ENCODE data around the gene POLN. TPM values are rescaled to one million over a fixed set of nuclear protein-coding genes. Genes with fewer than 3 reads are reported as not detected.

POLN gene
- total and polyA plus RNA-seq, 11 donors: 0.38 to 4.5 (median 1.9) TPM

- peaks cover 13 to 71% (median 33%) of the 10 kb centered on the region in 9 donors for H3K27me3 ChIP-seq
- H3K4me3 ChIP-seq: peak overlapping the region in 10 of 12 donors; percentile 18 to 62 (median 46)
- ATAC-seq (peak in 1 of 4 donors; percentile 16), DNase-seq (peak in 3 of 5 donors; percentile 14 to 36 (median 18))
- no peaks in the 10 kb centered on the region for H3K9me3 ChIP-seq
- TF ChIP-seq POLR2A (IDR thresholded peaks at IDR 0.05): no peak
- TF ChIP-seq, protein P1, sequence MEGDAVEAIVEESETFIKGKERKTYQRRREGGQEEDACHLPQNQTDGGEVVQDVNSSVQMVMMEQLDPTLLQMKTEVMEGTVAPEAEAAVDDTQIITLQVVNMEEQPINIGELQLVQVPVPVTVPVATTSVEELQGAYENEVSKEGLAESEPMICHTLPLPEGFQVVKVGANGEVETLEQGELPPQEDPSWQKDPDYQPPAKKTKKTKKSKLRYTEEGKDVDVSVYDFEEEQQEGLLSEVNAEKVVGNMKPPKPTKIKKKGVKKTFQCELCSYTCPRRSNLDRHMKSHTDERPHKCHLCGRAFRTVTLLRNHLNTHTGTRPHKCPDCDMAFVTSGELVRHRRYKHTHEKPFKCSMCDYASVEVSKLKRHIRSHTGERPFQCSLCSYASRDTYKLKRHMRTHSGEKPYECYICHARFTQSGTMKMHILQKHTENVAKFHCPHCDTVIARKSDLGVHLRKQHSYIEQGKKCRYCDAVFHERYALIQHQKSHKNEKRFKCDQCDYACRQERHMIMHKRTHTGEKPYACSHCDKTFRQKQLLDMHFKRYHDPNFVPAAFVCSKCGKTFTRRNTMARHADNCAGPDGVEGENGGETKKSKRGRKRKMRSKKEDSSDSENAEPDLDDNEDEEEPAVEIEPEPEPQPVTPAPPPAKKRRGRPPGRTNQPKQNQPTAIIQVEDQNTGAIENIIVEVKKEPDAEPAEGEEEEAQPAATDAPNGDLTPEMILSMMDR (IDR thresholded peaks at IDR 0.05): no peak
- no peak overlapping the region for H3K27ac ChIP-seq
- intact Hi-C loops (cut with DNase I): no loop called here
- H3K36me3 ChIP-seq: no peaks in the 10 kb centered on the region
- WGBS, 4 donors: 0 to 15% (median 2%) methylated on average over 4 to 93 of the region's 93 CpGs
- peaks cover 0 to 19% (median 0%) of the 10 kb centered on the region in 12 donors for H3K4me1 ChIP-seq
Measured at GRCh38 chr4:2058264-2059045, 183.5 kb downstream of the POLN start.

GRCh38 chr4:2057382-2058065 lies 184.4 kb downstream of the POLN start:
- ATAC-seq (no peak), DNase-seq (peak in 1 of 5 donors; percentile 12)
- Histone ChIP-seq H3K27me3 (peaks cover 13 to 78% (median 33%) of the 10 kb centered on the region in 9 donors), H3K9me3 (no peaks in the 10 kb centered on the region), H3K27ac (no peak overlapping the region), H3K4me3 (no peak overlapping the region), H3K36me3 (no peaks in the 10 kb centered on the region), H3K4me1 (peaks cover 0 to 19% (median 0%) of the 10 kb centered on the region in 12 donors)
- TF ChIP-seq, protein P1 (IDR thresholded peaks at IDR 0.05): no peak
- no peak for TF ChIP-seq POLR2A (IDR thresholded peaks at IDR 0.05)
- intact Hi-C loops (cut with DNase I): no loop called here
- 76 to 84% (median 82%) methylated on average over 26 of the region's 26 CpGs for WGBS, 4 donors

DNA sequence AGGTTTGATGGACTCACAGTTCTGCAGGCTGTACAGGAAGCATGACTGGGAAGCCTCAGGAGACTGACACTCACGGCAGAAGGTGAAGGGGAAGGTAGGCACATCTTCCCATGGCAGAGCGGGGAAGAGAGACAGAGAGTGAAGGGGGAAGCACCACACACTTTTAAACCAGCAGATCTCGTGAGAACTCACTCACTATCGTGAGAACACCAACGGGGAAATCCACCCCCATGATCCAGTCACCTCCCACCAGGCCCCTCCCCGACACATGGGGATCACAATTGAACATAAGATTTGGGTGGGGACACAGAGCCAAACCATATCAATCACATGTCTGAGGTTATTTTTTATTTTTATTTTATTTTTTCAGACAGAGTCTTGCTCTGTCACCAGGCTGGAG lies 187.7 kb downstream of the POLN start:
- 66 to 79% (median 69%) methylated on average over 6 of the region's 6 CpGs for WGBS, 4 donors
- H3K27ac ChIP-seq: no peak overlapping the region
- no peaks in the 10 kb centered on the region for H3K36me3 ChIP-seq
- no peak for TF ChIP-seq POLR2A (IDR thresholded peaks at IDR 0.05)
- TF ChIP-seq, protein P1 (IDR thresholded peaks at IDR 0.05): no peak
- peaks cover 0 to 8% (median 0%) of the 10 kb centered on the region in 12 donors for H3K4me1 ChIP-seq
- H3K27me3 ChIP-seq: peaks cover 9 to 77% (median 12%) of the 10 kb centered on the region in 9 donors
- H3K4me3 ChIP-seq: no peak overlapping the region
- intact Hi-C loops (cut with DNase I): no loop called here
- ATAC-seq (no peak), DNase-seq (peak in 1 of 5 donors; percentile 19)
- no peaks in the 10 kb centered on the region for H3K9me3 ChIP-seq

- ATAC-seq (no peak), DNase-seq (peak in 1 of 5 donors; percentile 10)
- H3K27ac ChIP-seq: no peak overlapping the region
- 76 to 80% (median 77%) methylated on average over 10 of the region's 10 CpGs for WGBS, 4 donors
- H3K4me3 ChIP-seq: no peak overlapping the region
- H3K9me3 ChIP-seq: no peaks in the 10 kb centered on the region
- H3K27me3 ChIP-seq: peaks cover 5 to 77% (median 20%) of the 10 kb centered on the region in 9 donors
- no peaks in the 10 kb centered on the region for H3K4me1 ChIP-seq
- no peaks in the 10 kb centered on the region for H3K36me3 ChIP-seq
- intact Hi-C loops (cut with DNase I): no loop called here
- TF ChIP-seq, protein P1 (IDR thresholded peaks at IDR 0.05): no peak
- TF ChIP-seq POLR2A (IDR thresholded peaks at IDR 0.05): no peak
Measured at GRCh38 chr4:2051086-2051485, 190.8 kb downstream of the POLN start.
